Colon (tissue), 2 donors: ENCODE measurements around the gene DKK3.

Experiments
- FAIRE-seq: peaks from 2 replicates; lab custom pipeline; 2012; peaks lifted over from hg19 to GRCh38; lab: Jason Lieb, UNC
- donor health status: control.
- donor health status: control.

The DKK3 gene

GRCh38 chr11:11981840-11982239, 26.6 kb downstream of the DKK3 start:
- FAIRE-seq: no peak

GRCh38 chr11:11981364-11981763, 27.1 kb downstream of the DKK3 start:
- FAIRE-seq: no peak

GRCh38 chr11:11980841-11981308, 27.6 kb downstream of the DKK3 start:
- FAIRE-seq: no peak

DNA sequence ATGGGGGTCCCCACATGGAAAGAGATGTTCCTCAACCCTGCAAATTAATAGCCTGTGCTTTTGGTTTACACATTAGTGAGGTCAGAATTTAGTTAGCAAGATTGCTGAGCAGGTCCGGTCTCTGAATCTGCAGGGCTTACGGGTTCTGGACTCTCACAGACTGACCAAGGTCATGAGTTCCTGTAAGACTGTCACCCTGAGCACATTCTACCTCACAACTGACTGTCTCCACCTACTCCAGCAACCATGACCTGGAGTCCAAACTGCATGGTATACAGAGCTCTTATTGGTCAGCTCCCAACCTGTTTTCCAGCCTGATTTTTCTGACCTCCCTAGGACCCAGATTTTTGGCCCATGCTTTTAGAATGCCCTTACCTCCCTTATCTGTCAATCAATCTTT, 28.2 kb downstream of the DKK3 start:
- no peak for FAIRE-seq

- FAIRE-seq: no peak
Measured at GRCh38 chr11:11979488-11980117, 28.8 kb downstream of the DKK3 start.

GRCh38 chr11:11978792-11979487, 29.5 kb downstream of the DKK3 start:
- no peak for FAIRE-seq

GRCh38 chr11:11978098-11978637, 30.3 kb downstream of the DKK3 start:
- no peak for FAIRE-seq

- no peak for FAIRE-seq
Measured at GRCh38 chr11:11977206-11977938, 31.1 kb downstream of the DKK3 start.

- no peak for FAIRE-seq
Measured at GRCh38 chr11:11976481-11977127, 31.8 kb downstream of the DKK3 start.

DNA sequence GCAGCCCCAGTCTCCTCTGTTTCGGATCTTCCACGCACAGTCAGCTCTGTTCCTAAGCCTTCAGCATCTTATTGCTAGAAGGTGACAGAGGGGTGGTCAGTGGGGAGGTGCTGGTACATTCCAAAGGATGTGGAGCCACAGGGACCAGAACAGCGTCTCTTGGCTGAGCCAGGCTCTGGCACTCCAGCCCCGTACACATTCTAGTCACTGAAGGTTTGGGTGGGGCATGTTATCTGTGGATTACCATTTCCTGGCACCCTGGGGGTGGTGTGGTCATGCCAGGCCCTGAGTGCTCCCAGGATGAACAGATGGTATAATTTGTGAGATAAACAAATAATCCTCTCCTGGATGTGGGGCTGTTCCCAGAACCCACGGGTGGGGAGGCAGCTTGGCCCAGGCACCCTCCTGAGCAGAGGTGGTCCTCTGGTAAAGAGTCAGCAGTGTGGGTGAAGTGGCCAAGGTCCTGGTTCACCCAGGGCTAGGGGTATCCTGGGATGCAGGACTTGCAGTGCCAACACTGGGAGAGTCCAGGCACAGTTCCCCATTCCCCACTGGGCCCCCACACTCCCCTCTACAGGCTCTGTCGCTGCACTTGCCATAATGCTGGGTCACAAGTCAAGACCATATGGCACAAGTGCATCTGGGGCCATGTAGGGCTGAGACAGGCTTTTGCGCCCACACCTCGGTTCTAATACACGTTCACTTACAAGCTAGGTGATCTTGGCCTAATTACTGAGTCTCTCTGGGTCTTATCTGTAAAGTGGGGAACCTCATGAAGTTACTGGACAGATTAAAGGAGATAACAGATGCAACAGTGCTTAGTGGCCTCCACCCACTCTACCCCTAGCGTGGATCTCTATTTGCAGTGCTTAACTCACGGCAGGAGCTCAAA, 33.0 kb downstream of the DKK3 start:
- no peak for FAIRE-seq

GRCh38 chr11:11973866-11974265, 34.6 kb downstream of the DKK3 start:
- no peak for FAIRE-seq

DNA sequence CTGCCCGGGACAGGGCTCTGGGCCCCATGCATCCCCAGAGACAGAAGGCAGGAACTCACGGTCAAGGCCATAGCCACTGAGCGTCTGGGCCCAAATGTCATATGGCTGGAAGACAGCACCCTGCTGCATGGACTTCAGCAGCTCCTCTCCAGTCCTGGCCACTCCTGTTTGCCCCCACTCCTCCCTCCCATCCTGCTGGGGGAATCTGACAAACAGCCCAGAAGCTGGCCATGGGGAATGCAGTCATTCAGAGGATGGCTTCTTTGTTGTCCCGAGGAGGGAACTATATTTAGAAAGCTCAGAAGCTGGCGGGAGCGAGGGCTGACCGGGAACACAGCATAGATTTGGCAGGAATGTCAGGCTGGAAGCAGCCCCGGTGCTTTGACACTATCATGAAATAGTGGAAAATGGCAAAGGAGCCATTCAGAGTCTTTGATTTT, 35.0 kb downstream of the DKK3 start:
- no peak for FAIRE-seq

DNA sequence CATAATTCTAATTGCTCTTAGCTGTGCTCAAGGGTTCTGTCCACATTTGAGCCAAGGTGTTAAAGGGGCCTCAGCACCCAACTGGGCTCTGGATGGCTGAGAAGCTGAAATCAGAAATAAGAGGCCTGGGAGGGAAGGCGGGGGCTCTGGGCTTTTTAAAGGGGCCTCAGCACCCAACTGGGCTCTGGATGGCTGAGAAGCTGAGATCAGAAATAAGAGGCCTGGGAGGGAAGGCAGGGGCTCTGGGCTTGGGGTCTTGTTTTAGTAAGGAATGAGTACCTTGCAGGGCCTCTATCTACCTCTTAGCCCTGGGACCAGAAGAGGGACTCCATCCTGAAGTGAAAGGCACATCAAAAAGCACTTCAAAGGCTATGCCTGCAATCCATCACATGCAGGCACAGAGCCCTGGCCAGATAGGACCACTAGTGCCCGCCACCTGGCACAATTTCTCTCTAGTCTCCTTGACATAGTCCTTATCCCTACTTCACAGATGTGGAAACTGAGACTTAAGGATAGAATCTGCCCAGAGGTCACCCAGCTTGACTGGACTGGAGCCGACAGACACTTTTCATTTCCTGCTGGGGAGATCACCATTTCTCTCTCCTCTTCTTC, 35.6 kb downstream of the DKK3 start:
- FAIRE-seq: no peak

DNA sequence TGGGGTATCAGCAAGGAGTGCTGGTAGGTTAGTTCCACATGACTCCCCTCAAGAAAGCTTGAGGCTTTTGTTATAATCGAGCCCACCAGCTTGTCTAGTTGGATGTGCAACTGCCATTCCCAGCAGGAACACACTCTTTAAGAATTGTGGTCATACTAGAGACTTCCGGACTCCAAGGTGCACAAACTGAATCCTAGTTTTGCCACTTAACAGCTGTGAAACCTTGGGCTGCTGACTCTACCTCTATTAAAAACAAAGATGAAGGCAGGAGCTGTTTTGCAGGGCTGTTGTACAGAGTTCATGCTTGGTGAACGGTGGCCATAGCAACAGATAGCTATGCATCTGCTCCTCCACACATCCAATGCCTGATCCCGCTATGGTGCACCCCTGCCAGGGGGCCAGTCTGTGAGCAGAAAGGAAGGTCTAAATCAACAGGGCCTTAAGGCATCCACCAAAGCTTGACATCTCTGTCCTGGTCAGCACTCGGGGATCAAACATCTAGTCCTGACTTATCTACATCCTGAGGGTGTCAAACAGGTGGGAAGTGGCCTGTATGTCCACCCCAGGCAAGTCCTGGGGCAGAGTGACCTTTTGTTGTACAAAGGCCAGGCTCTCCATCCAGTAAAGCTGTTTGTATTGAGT, 36.4 kb downstream of the DKK3 start:
- FAIRE-seq: no peak

DNA sequence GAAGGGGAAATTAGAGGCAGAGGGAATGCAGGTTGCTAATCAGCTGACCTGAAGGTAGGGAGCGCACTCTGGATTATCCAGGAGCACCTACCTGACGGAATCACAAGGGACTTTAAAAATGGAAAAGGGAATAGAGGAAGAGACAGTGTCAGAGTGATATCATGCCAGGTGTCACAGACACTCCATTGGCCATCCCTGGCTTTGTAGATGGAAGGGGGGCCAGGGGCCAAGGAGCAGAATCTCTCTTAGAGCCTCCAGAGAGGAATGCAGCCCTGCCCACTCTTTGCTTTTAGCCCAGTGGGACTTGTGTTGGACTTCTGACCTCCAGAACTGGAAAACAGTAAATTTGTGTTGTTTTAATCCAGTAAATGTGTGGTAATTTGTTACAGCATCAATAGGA, 37.9 kb downstream of the DKK3 start:
- FAIRE-seq: no peak

DNA sequence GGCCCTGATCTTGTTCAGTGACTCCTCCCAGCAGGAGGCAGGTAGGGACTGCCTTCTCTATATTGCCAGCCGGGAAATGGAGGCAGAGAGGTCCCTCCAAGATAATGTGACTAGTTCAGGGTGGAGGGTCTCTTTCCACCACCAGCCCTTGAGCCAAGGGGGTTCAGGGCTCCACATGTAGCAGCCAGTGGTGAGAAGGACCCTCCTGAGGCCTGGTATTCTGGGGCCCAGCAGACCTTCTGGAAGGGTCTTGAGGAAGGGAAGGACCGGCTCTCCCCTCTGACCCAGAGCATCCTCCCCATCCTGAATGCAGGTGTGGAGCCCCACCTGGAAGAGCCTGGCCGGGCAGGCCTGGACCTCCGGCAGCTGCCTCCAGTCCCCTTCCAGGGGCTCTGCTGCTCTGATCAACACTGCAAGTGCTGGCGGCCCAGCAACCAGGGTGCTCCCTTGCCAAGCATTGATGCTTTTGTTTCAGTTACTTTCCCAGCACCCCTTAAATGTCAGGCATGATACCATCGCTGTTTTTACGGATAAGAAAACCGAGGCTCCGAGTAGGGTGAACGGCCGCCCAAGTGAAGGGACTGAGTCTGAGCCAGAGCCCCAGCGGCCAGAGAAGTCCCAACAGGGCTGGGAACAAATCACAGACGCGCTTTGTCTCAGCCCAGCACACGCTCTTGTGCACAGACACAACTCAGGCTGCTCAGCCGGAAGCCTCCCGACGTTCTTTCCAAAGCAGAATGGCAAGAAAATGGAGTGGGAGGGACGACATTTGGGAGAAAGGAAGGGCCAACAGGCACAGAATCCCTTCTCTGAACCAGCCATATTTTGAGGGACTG, 38.8 kb downstream of the DKK3 start:
- no peak for FAIRE-seq

DNA sequence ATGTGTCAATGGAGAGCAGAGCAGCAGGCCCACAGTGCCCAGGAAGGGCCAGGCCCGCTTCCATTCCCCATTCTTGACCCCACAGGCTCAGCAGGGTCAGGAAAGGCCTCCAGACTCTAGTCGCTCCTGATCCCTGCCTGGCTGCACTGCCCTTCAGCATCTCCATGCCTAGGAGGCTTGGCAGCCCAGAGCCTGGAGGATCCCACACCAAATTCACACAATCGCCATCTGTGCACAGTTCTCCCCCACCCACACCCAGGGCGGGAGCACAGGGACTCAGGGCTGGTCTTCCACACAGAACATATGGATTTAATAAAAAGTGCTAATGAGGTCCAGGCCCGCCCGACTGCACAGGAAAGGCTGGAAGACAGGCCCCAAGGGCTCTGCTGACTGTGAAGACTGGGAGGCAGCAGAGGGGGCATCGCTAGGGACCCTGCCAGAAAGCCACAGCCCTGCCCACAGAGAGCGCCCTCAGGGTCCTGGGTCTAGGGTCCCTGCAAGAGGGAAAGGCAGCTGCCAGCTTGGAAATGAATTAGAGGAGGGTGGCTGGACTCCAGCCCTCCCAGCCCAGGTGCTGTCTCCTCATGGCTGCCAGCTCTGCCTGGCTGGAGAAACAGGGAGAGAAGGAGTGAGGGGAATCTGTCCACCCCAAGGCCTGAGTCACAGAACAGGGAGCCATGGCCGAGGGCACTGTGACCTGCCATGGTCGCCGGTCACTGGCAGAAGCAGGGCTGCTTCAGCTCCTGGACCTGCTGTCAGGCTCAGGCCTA, 39.7 kb downstream of the DKK3 start:
- FAIRE-seq: no peak

- no peak for FAIRE-seq
Measured at GRCh38 chr11:11967669-11968510, 40.5 kb downstream of the DKK3 start.
